ENCODE results near the gene TK2. TPM values are rescaled to one million over a fixed set of nuclear protein-coding genes. Genes with fewer than 3 reads are reported as not detected.

TK2 gene
- polyA plus RNA-seq, 3 donors = 29.8 to 38.9 (median 32.4) TPM

DNA sequence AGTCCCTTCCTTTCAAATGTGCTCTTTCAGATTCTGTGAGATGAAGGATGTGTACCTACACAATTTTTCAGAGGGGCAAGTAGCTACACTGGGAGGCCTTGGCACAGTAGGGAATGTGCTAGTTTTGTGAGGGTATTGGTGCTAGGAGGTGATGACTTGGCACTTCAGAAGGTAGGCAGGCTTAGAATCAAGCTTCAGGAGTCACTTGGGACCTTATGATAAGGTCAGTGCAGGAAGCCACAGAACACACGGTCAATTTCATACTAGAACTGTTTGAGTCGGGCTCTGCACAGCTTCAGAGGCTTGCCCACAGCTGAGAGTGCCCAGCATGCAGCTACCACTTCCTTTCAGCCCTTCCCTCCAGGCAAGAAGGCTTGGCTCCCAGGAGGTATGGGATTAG, 22.4 kb upstream of the TK2 start:
- peaks cover 7 to 17% of the 10 kb centered on the region in 2 donors for H3K4me1 ChIP-seq (ENCODE audit: control insufficient read depth in 1 of 2, insufficient read depth in 2 of 2, low read length in 2 of 2)
- no peak for DNase-seq
- H3K36me3 Mint-ChIP-seq = peaks cover 30 to 34% of the 10 kb centered on the region in 2 donors
- no peak overlapping the region for H3K4me3 Mint-ChIP-seq
- TF ChIP-seq, protein P1, sequence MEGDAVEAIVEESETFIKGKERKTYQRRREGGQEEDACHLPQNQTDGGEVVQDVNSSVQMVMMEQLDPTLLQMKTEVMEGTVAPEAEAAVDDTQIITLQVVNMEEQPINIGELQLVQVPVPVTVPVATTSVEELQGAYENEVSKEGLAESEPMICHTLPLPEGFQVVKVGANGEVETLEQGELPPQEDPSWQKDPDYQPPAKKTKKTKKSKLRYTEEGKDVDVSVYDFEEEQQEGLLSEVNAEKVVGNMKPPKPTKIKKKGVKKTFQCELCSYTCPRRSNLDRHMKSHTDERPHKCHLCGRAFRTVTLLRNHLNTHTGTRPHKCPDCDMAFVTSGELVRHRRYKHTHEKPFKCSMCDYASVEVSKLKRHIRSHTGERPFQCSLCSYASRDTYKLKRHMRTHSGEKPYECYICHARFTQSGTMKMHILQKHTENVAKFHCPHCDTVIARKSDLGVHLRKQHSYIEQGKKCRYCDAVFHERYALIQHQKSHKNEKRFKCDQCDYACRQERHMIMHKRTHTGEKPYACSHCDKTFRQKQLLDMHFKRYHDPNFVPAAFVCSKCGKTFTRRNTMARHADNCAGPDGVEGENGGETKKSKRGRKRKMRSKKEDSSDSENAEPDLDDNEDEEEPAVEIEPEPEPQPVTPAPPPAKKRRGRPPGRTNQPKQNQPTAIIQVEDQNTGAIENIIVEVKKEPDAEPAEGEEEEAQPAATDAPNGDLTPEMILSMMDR (IDR thresholded peaks at IDR 0.05) = no peak
- H3K4me3 ChIP-seq (replicated peaks in 1 of 3; ENCODE audit: low read depth in 2 of 3, low read length in 3 of 3) = no peak overlapping the region
- H3K9me3 Mint-ChIP-seq = peaks cover 0 to under 1% (median 0%) of the 10 kb centered on the region in 7 donors
- no peak overlapping the region for H3K27ac ChIP-seq (ENCODE audit: low read depth in 1 of 2, low read length in 2 of 2)
- H3K9ac ChIP-seq (ENCODE audit: insufficient read depth, low read length, poor library complexity, severe bottlenecking) = no peak overlapping the region
- peaks cover 2 to 8% (median 4%) of the 10 kb centered on the region in 3 donors for H3K27me3 Mint-ChIP-seq (ENCODE audit: low read depth in 3 of 3)
- H2AFZ ChIP-seq (ENCODE audit: insufficient read depth, low read depth, low read length, poor library complexity, severe bottlenecking) = no peak overlapping the region
- intact Hi-C loops (cut with micrococcal nuclease) = no loop called here
- H3K27ac Mint-ChIP-seq = peak overlapping the region in 4 of 7 donors; percentile 15 to 68 (median 36)
- H3K36me3 ChIP-seq (replicated peaks in 1 of 2; ENCODE audit: control insufficient read depth in 1 of 2, insufficient read depth in 2 of 2, low read length in 2 of 2) = peaks cover 4 to 8% of the 10 kb centered on the region in 2 donors
- peaks cover 20% of the 10 kb centered on the region for H3K4me1 Mint-ChIP-seq
- no peaks in the 10 kb centered on the region for H3K79me2 ChIP-seq (ENCODE audit: insufficient read depth, low read length)
- H4K20me1 ChIP-seq (ENCODE audit: insufficient read depth, low read length) = peaks cover 8% of the 10 kb centered on the region
- no CpG with 5 or more reads among the region's 2 CpGs for WGBS (ENCODE audit: insufficient coverage)
- H3K27me3 ChIP-seq (ENCODE audit: control insufficient read depth in 2 of 2, insufficient read depth in 2 of 2, low read length in 2 of 2) = peaks cover under 1 to 4% of the 10 kb centered on the region in 2 donors
- no peak overlapping the region for H3K4me2 ChIP-seq (replicated peaks; ENCODE audit: extremely low read depth, low read length, poor library complexity, severe bottlenecking)
- no peaks in the 10 kb centered on the region for H3K9me3 ChIP-seq (replicated peaks in 1 of 2; ENCODE audit: control insufficient read depth in 1 of 2, insufficient read depth in 1 of 2, low read length in 2 of 2)

DNA sequence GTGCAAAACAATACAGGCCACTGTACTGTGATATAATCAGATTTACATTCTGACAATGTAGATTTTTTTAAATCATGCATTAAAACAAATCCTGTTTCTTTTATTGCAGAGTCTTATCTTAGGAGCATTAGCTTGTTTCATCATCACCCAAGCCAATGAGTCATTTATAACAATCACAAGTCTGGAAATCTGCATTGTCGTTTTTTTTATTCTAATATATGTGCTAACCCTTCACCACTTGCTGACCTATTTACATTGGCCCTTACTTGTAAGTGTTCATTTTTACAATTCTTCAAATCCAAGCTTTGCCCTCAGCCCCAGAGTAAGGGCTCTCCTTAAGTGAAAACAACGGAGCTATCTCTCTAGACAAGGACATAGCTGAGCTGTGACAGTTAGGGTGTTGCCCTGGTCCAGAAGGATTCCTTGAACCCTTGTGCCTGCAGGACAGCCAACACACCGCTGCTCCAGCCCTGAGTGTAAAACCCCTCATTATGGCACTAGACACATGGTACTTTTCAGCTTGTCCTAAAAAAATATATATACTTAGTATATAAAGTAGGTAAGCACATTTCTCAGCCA, 20.0 kb upstream of the TK2 start:
- peaks cover 0 to 4% (median 0%) of the 10 kb centered on the region in 7 donors for H3K9me3 Mint-ChIP-seq
- TF ChIP-seq, protein P1 (IDR thresholded peaks at IDR 0.05) = no peak
- H3K36me3 Mint-ChIP-seq = peaks cover 46 to 55% of the 10 kb centered on the region in 2 donors
- intact Hi-C loops (cut with micrococcal nuclease) = loop anchor here in 1 of 2 donors (5.0 kb wide), 1 partner anchor 32 kb away; the partner anchor contains the start of gene CMTM3
- no peak overlapping the region for H3K4me3 Mint-ChIP-seq
- no peak overlapping the region for H3K4me2 ChIP-seq (replicated peaks; ENCODE audit: extremely low read depth, low read length, poor library complexity, severe bottlenecking)
- H4K20me1 ChIP-seq (ENCODE audit: insufficient read depth, low read length) = peaks cover 31% of the 10 kb centered on the region
- no peak overlapping the region for H3K4me3 ChIP-seq (replicated peaks in 1 of 3; ENCODE audit: low read depth in 2 of 3, low read length in 3 of 3)
- no peak overlapping the region for H2AFZ ChIP-seq (ENCODE audit: insufficient read depth, low read depth, low read length, poor library complexity, severe bottlenecking)
- WGBS (ENCODE audit: insufficient coverage) = no CpG with 5 or more reads among the region's 3 CpGs
- peaks cover 7 to 17% of the 10 kb centered on the region in 2 donors for H3K4me1 ChIP-seq (ENCODE audit: control insufficient read depth in 1 of 2, insufficient read depth in 2 of 2, low read length in 2 of 2)
- H3K79me2 ChIP-seq (ENCODE audit: insufficient read depth, low read length) = peaks cover 13% of the 10 kb centered on the region
- no peak overlapping the region for H3K27ac ChIP-seq (ENCODE audit: low read depth in 1 of 2, low read length in 2 of 2)
- H3K27ac Mint-ChIP-seq = peak overlapping the region in 1 of 7 donors; percentile 4
- H3K4me1 Mint-ChIP-seq = peaks cover 18% of the 10 kb centered on the region
- no peaks in the 10 kb centered on the region for H3K27me3 ChIP-seq (ENCODE audit: control insufficient read depth in 2 of 2, insufficient read depth in 2 of 2, low read length in 2 of 2)
- peak in 2 of 3 donors; percentile 38 to 52 for DNase-seq
- peaks cover 0 to 3% (median 0%) of the 10 kb centered on the region in 3 donors for H3K27me3 Mint-ChIP-seq (ENCODE audit: low read depth in 3 of 3)
- peaks cover 26 to 32% of the 10 kb centered on the region in 2 donors for H3K36me3 ChIP-seq (replicated peaks in 1 of 2; ENCODE audit: control insufficient read depth in 1 of 2, insufficient read depth in 2 of 2, low read length in 2 of 2)
- H3K9me3 ChIP-seq (replicated peaks in 1 of 2; ENCODE audit: control insufficient read depth in 1 of 2, insufficient read depth in 1 of 2, low read length in 2 of 2) = no peaks in the 10 kb centered on the region
- H3K9ac ChIP-seq (ENCODE audit: insufficient read depth, low read length, poor library complexity, severe bottlenecking) = no peak overlapping the region

Measured in CD14-positive monocyte (primary cell).